GM23248 (cell line): ENCODE data around the gene ACOT7.

ENCODE experiments used
- EZH2 ChIP-seq: fragments of 200-600 bp; sonication (generic); IDR thresholded peaks from 2 replicates; pipeline ENCODE4 v1.6.1; 2018; ENCODE audit warnings: antibody characterized with exemption, mild to moderate bottlenecking; ENCODE audit not compliant: insufficient read depth, poor library complexity, severe bottlenecking
- EZH2phosphoT487 ChIP-seq: fragments of 200-600 bp; sonication (generic); IDR thresholded peaks from 2 replicates; pipeline ENCODE4 v1.6.1; 2018; ENCODE audit warnings: antibody characterized with exemption, moderate library complexity, mild to moderate bottlenecking, low read depth; ENCODE audit not compliant: insufficient read depth

GRCh38 chr1:6345009-6345408 lies 48.6 kb downstream of the ACOT7 start:
- no peak for TF ChIP-seq EZH2
- TF ChIP-seq EZH2phosphoT487 = no peak
